IMR-90 (cell line): ENCODE data around the gene LY86.

Source experiments
- CEBPB ChIP-seq: IDR thresholded peaks from 2 replicates; pipeline ENCODE4 v1.6.1; 2012; ENCODE audit warnings: low read depth, low read length, improper control_type of control experiment
- CTCF ChIP-seq: conservative IDR thresholded peaks from 2 replicates; pipeline ENCODE4 v1.5.1; 2012; ENCODE audit warnings: mild to moderate bottlenecking, low read depth, low read length, improper control_type of control experiment
- ELK1 ChIP-seq: fragments of 150-350 bp; IDR thresholded peaks from 2 replicates; pipeline ENCODE4 v1.6.1; 2016; ENCODE audit warnings: low read depth, mild to moderate bottlenecking, low read length, moderate library complexity, borderline replicate concordance
- FOS ChIP-seq: fragments of 150-350 bp; IDR thresholded peaks from 2 replicates; pipeline ENCODE4 v1.6.1; 2016; ENCODE audit warnings: low read depth, low read length
- MAFK ChIP-seq: IDR thresholded peaks from 2 replicates; pipeline ENCODE4 v1.6.1; 2012; ENCODE audit warnings: low read depth, low read length, improper control_type of control experiment
- POLR2A ChIP-seq: IDR thresholded peaks from 2 replicates; pipeline ENCODE4 v1.6.1; 2012; ENCODE audit warnings: mild to moderate bottlenecking, low read depth, low read length
- RCOR1 ChIP-seq: IDR thresholded peaks from 2 replicates; pipeline ENCODE4 v1.6.1; 2012; ENCODE audit warnings: mild to moderate bottlenecking, low read length, improper control_type of control experiment; ENCODE audit not compliant: insufficient replicate concordance
- RFX5 ChIP-seq: IDR thresholded peaks from 2 replicates; pipeline ENCODE4 v1.8.0; 2012; ENCODE audit warnings: low read depth, mild to moderate bottlenecking, low read length, moderate library complexity
- SMC3 ChIP-seq: fragments of 150-350 bp; IDR thresholded peaks from 2 replicates; pipeline ENCODE4 v1.6.1; 2016; ENCODE audit warnings: low read depth, mild to moderate bottlenecking, antibody characterized with exemption, low read length, moderate library complexity
- USF2 ChIP-seq: fragments of 150-350 bp; IDR thresholded peaks from 2 replicates; pipeline ENCODE4 v1.6.1; 2017; ENCODE audit warnings: mild to moderate bottlenecking, antibody characterized with exemption, low read length, low read depth

GRCh38 chr6:6600875-6601274 is 12.4 kb downstream of the LY86 start:
- no peak for TF ChIP-seq CTCF
- no peak for TF ChIP-seq POLR2A
- no peak for TF ChIP-seq RFX5
- TF ChIP-seq SMC3, result no peak
- no peak for TF ChIP-seq RCOR1
- no peak for TF ChIP-seq USF2
- TF ChIP-seq FOS, result no peak
- no peak for TF ChIP-seq ELK1
- TF ChIP-seq CEBPB, result no peak
- no peak for TF ChIP-seq MAFK
